ENCODE measurements around the gene CSNK1D.

DNA sequence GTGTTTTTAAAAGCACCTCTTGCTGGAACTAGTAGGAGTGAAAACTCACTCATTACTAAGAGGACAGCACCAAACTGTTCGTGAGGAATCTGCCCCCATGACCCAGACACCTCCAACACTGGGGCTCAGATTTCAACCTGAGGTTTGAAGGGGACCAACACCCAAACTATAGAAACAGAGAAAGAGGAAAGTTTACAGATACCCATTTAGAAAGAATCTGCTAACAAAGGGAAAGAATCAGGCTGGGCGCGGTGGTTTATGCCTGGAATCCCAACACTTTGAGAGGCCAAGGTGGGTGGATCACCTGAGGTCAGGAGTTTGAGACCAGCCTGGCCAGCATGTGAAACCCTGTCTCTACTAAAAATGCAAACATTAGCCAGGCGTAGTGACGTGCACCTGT, 3.4 kb upstream of the CSNK1D start:
- TF ChIP-seq GATA3 (IDR thresholded peaks at IDR 0.05; ENCODE audit: low read depth, low read length) (no peak), GATA2 (IDR thresholded peaks at IDR 0.05; ENCODE audit: low read depth, low read length) (no peak)

Measured in SH-SY5Y (cell line).